HG02973 (cell line): ENCODE results near the gene MORF4L1.
"Not testable (repeated sequence)": the region's sequence is repeated elsewhere in the genome, so short reads cannot be mapped to it uniquely, and the experiment has no call there.

Experiments
- ATAC-seq: cut with Tn5 transposase; IDR thresholded peaks from one replicate; pipeline ENCODE4 v1.9.1; 2021; ENCODE audit warnings: moderate library complexity; ENCODE audit not compliant: unreplicated experiment

MORF4L1 gene

GRCh38 chr15:78923480-78924360 is 51.0 kb downstream of the MORF4L1 start:
- no peak for ATAC-seq

- ATAC-seq: no peak
Measured at GRCh38 chr15:78925076-78925624, 52.5 kb downstream of the MORF4L1 start.

GRCh38 chr15:78925956-78926743 is 53.5 kb downstream of the MORF4L1 start:
- no peak for ATAC-seq

GRCh38 chr15:78927077-78927790 is 54.5 kb downstream of the MORF4L1 start:
- ATAC-seq: no peak

GRCh38 chr15:78928176-78928575 is 55.5 kb downstream of the MORF4L1 start:
- ATAC-seq: not testable (repeated sequence)

GRCh38 chr15:78928616-78929093 is 56.0 kb downstream of the MORF4L1 start:
- ATAC-seq: no peak

GRCh38 chr15:78929536-78930264 is 57.0 kb downstream of the MORF4L1 start:
- ATAC-seq: no peak

- ATAC-seq: no peak
Measured at GRCh38 chr15:78930577-78931388, 58.1 kb downstream of the MORF4L1 start.

- ATAC-seq: no peak
Measured at GRCh38 chr15:78931439-78932257, 59.0 kb downstream of the MORF4L1 start.

GRCh38 chr15:78932258-78932808 is 59.6 kb downstream of the MORF4L1 start:
- no peak for ATAC-seq

GRCh38 chr15:78933187-78933822 is 60.6 kb downstream of the MORF4L1 start:
- no peak for ATAC-seq

- no peak for ATAC-seq
Measured at GRCh38 chr15:78933823-78934654, 61.3 kb downstream of the MORF4L1 start.

- no peak for ATAC-seq
Measured at GRCh38 chr15:78934655-78935023, 61.9 kb downstream of the MORF4L1 start.

- ATAC-seq: no peak
Measured at GRCh38 chr15:78937132-78937739, 64.5 kb downstream of the MORF4L1 start.

- ATAC-seq: peak; percentile 58
Measured at GRCh38 chr15:78938658-78939488, 66.2 kb downstream of the MORF4L1 start.

GRCh38 chr15:78942741-78943140 is 70.1 kb downstream of the MORF4L1 start:
- no peak for ATAC-seq
